ENCODE measurements around the gene DDX31. TPM values are rescaled to one million over a fixed set of nuclear protein-coding genes. Genes with fewer than 3 reads are reported as not detected.
A peak's percentile ranks its signal among the peaks of the same experiment; 100 is the strongest.

DDX31 gene
- total and polyA plus RNA-seq, 8 donors: 4.9 to 17.0 (median 7.7) TPM

- intact Hi-C loops (cut with DNase I): no loop called here
- TF ChIP-seq CTCF (IDR thresholded peaks at IDR 0.05): no peak
- H3K36me3 ChIP-seq: peaks cover 0 to 9% (median 0%) of the 10 kb centered on the region in 3 donors
- H3K4me1 ChIP-seq: no peaks in the 10 kb centered on the region
- H3K27me3 ChIP-seq: no peaks in the 10 kb centered on the region
- no peak overlapping the region for H3K4me3 ChIP-seq
- ATAC-seq (peak in 1 of 4 donors; percentile 17), DNase-seq (no peak), FAIRE-seq (no peak)
- no peak overlapping the region for H3K27ac ChIP-seq
- no peaks in the 10 kb centered on the region for H3K9me3 ChIP-seq
- WGBS, 2 donors: 50 to 57% methylated on average over 2 of the region's 2 CpGs
Observed at GRCh38 chr9:132694144-132694543, 24.4 kb upstream of the DDX31 start.

- intact Hi-C loops (cut with DNase I): no loop called here
- Histone ChIP-seq H3K4me3 (no peak overlapping the region), H3K4me1 (no peaks in the 10 kb centered on the region), H3K27me3 (no peaks in the 10 kb centered on the region), H3K27ac (no peak overlapping the region), H3K36me3 (peaks cover 0 to 32% (median 4%) of the 10 kb centered on the region in 3 donors), H3K9me3 (no peaks in the 10 kb centered on the region)
- no peak for TF ChIP-seq CTCF (IDR thresholded peaks at IDR 0.05)
- no peak for ATAC-seq
- DNase-seq: no peak
- FAIRE-seq: no peak
- 94 to 96% methylated on average over 1 of the region's 1 CpG for WGBS, 2 donors
Observed at GRCh38 chr9:132690696-132691095, 20.9 kb upstream of the DDX31 start.

GRCh38 chr9:132683873-132684272 is 14.1 kb upstream of the DDX31 start:
- intact Hi-C loops (cut with DNase I): no loop called here
- TF ChIP-seq CTCF (IDR thresholded peaks at IDR 0.05): no peak
- peaks cover 0 to 39% (median 13%) of the 10 kb centered on the region in 3 donors for H3K36me3 ChIP-seq
- DNase-seq (no peak), ATAC-seq (no peak), FAIRE-seq (no peak)
- H3K9me3 ChIP-seq: no peaks in the 10 kb centered on the region
- H3K27me3 ChIP-seq: no peaks in the 10 kb centered on the region
- 91 to 97% methylated on average over 1 of the region's 1 CpG for WGBS, 2 donors
- no peaks in the 10 kb centered on the region for H3K4me1 ChIP-seq
- no peak overlapping the region for H3K27ac ChIP-seq
- H3K4me3 ChIP-seq: no peak overlapping the region

GRCh38 chr9:132681561-132681960 is 11.8 kb upstream of the DDX31 start:
- Histone ChIP-seq H3K27me3 (no peaks in the 10 kb centered on the region), H3K4me3 (no peak overlapping the region), H3K4me1 (no peaks in the 10 kb centered on the region), H3K36me3 (peaks cover 0 to 31% (median 17%) of the 10 kb centered on the region in 3 donors), H3K9me3 (no peaks in the 10 kb centered on the region), H3K27ac (no peak overlapping the region)
- FAIRE-seq (no peak), DNase-seq (no peak), ATAC-seq (no peak)
- no peak for TF ChIP-seq CTCF (IDR thresholded peaks at IDR 0.05)
- intact Hi-C loops (cut with DNase I): no loop called here
- WGBS, 2 donors: 78% methylated on average over 5 of the region's 5 CpGs

- no peak overlapping the region for H3K4me3 ChIP-seq
- H3K9me3 ChIP-seq: no peaks in the 10 kb centered on the region
- intact Hi-C loops (cut with DNase I): loop anchor here in 1 of 3 donors (10.0 kb wide), 1 partner anchor 115 kb away; no protein-coding TSS in a partner anchor
- FAIRE-seq: no peak
- no peak for ATAC-seq
- H3K27me3 ChIP-seq: no peaks in the 10 kb centered on the region
- no peak for DNase-seq
- H3K27ac ChIP-seq: no peak overlapping the region
- TF ChIP-seq CTCF (IDR thresholded peaks at IDR 0.05): no peak
- peaks cover 0 to 25% (median 16%) of the 10 kb centered on the region in 3 donors for H3K36me3 ChIP-seq
- WGBS, 2 donors: 60 to 61% methylated on average over 3 of the region's 3 CpGs
- H3K4me1 ChIP-seq: no peaks in the 10 kb centered on the region
Observed at GRCh38 chr9:132679946-132680625, 10.3 kb upstream of the DDX31 start.

All from pancreas (tissue), 10 donors.